Keratinocyte (primary cell): ENCODE results near the gene STEAP1B.

Experiments used
- CTCF ChIP-seq, 3 experiments: IDR thresholded peaks in 1 of 3; conservative IDR thresholded peaks in 1 of 3; optimal IDR thresholded peaks in 1 of 3; 2 replicates in 2 of 3; 3 replicates in 1 of 3; pipeline versions ENCODE3 to v1.5.1; 2011; ENCODE audit warnings: low read length in 3 of 3, mild to moderate bottlenecking in 3 of 3, moderate library complexity in 2 of 3, control low read depth in 1 of 3, inconsistent platforms in 1 of 3; ENCODE audit not compliant: insufficient read depth in 2 of 3; ENCODE audit errors: extremely low read depth in 1 of 3
- EZH2 ChIP-seq: IDR thresholded peaks from one replicate; pipeline ENCODE4 v1.6.1; 2012; ENCODE audit warnings: inconsistent platforms, mild to moderate bottlenecking, low read length, moderate library complexity

- TF ChIP-seq CTCF (optimal IDR thresholded peaks at IDR 0.05 in 1 of 3, IDR thresholded peaks at IDR 0.05 in 1 of 3, conservative IDR thresholded peaks at IDR 0.05 in 1 of 3; ENCODE audit: extremely low read depth in 1 of 3, insufficient read depth in 2 of 3, low read length in 3 of 3) (no peak), EZH2 (no peak)
Measured at GRCh38 chr7:22445853-22446252, 54.1 kb downstream of the STEAP1B start.
